ENCODE results near the gene RCSD1. TPM values are rescaled to one million over a fixed set of nuclear protein-coding genes. Genes with fewer than 3 reads are reported as not detected.

The RCSD1 gene
- total and polyA plus RNA-seq, 2 of the 4 experiments (the other 2 are of a cell fraction) = 0.03 TPM; not detected in 1

DNA sequence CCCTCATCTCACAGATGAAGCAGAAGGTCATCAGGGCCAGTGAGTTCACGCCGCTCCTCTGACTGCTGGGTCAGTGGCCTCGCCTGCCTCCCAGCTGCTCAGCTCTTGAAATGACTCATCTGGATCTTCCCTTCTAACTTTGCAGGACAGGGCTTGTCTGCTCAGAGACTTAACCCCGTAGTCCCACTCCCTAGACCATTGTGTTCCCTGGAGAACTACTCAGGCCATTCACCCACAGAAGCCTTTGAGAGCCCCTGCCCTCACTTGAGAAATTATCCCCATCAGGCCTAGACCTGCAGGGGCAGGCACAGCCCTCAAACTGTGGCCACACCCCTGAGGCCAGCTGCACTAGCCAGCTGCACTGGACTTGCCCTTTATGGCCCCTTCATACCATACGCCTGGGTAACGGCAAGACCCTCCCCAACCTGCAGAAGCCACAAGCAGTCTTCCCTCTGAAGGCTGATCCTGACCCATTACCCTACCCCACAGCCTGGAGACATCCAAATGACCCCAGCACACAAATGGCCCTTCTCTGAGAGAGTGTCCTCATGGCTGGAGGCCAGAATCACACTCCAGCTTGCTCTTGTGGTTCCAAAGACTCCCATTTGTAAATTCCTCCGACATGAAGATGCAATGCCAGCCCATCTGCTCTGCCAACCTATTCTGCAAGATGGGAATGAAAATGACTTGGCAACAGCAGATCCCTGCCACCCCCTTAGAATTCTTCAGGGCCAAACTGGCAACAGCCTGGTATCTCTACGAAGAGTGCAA lies 33.2 kb downstream of the RCSD1 start:
- peaks cover 12% of the 10 kb centered on the region for H3K4me1 ChIP-seq (ENCODE audit: control insufficient read depth, insufficient read depth, low read length)
- no peak overlapping the region for H2AK5ac ChIP-seq (ENCODE audit: low read depth, low read length)
- no peak overlapping the region for H3K4ac ChIP-seq (ENCODE audit: low read depth, low read length)
- ATAC-seq (ENCODE audit: low read depth) (peak; percentile 82), DNase-seq (peak; percentile 47)
- H3K9ac ChIP-seq (ENCODE audit: low read depth, low read length) = no peak overlapping the region
- H3K79me1 ChIP-seq (ENCODE audit: low read depth in 1 of 2, low read length in 2 of 2) = no peaks in the 10 kb centered on the region
- no peak overlapping the region for H2BK15ac ChIP-seq (ENCODE audit: low read depth, low read length)
- no peak overlapping the region for H3K23ac ChIP-seq (ENCODE audit: low read depth, low read length)
- H4K20me1 ChIP-seq (ENCODE audit: insufficient read depth, low read length) = no peaks in the 10 kb centered on the region
- H3K27me3 ChIP-seq (ENCODE audit: control insufficient read depth, insufficient read depth, low read length) = peaks cover under 1% of the 10 kb centered on the region
- WGBS, 2 experiments (ENCODE audit: extremely low coverage in 2 of 2, insufficient read length in 1 of 2) = 31% methylated on average over 6 of the region's 8 CpGs; no CpG with 5 or more reads in 1 of the 2 experiments
- H2BK20ac ChIP-seq (ENCODE audit: low read depth, low read length) = no peak overlapping the region
- H3K9me3 ChIP-seq (ENCODE audit: control insufficient read depth, insufficient read depth, low read length) = no peaks in the 10 kb centered on the region
- H3K9me1 ChIP-seq (ENCODE audit: insufficient read depth, low read length) = peaks cover 8% of the 10 kb centered on the region; the same call in 1 of the 2 replicates
- dilution Hi-C loops (cut with HindIII; ENCODE audit: low sequenced_read_pairs, unreplicated experiment) (no loop called here), intact Hi-C loops (cut with micrococcal nuclease) (no loop called here), in situ Hi-C loops (cut with MboI; ENCODE audit: low sequenced_read_pairs) (no loop called here)
- CTCF ChIA-PET = interaction anchor here (0.7 kb wide), 1 partner anchor 135 kb away, joined by 4 read pairs; no protein-coding TSS in a partner anchor
- H2BK5ac ChIP-seq (ENCODE audit: low read depth, low read length, poor library complexity, severe bottlenecking) = no peak overlapping the region
- H3K27ac ChIP-seq (ENCODE audit: insufficient read depth, low read length) = no peak overlapping the region
- no TSS peak for BruUV-seq (replicated peaks)
- no peak overlapping the region for H3K56ac ChIP-seq (ENCODE audit: extremely low read depth, insufficient read depth, low read length)
- H4K5ac ChIP-seq (ENCODE audit: low read depth, low read length) = no peak overlapping the region
- no peak overlapping the region for H2BK120ac ChIP-seq (ENCODE audit: low read depth, low read length)
- H3K4me2 ChIP-seq (ENCODE audit: low read depth, low read length) = no peak overlapping the region
- POLR2A ChIA-PET (ENCODE audit: unreplicated experiment) = no interaction called here
- TF ChIP-seq FOS (IDR thresholded peaks at IDR 0.05; ENCODE audit: low read depth, low read length) (peak; percentile 7; the same call in 1 of the 2 replicates), SMC3 (IDR thresholded peaks at IDR 0.05; ENCODE audit: low read depth, low read length) (no peak)
- no peak overlapping the region for H3K4me3 ChIP-seq (ENCODE audit: insufficient read depth, low read depth, low read length)
- H3K18ac ChIP-seq (ENCODE audit: low read depth, low read length) = no peak overlapping the region
- H2AFZ ChIP-seq (replicated peaks; ENCODE audit: low read length, poor library complexity) = peak overlapping the region; percentile 53
- no peaks in the 10 kb centered on the region for H3K36me3 ChIP-seq (ENCODE audit: control insufficient read depth, insufficient read depth, low read length)
- no peak overlapping the region for H4K91ac ChIP-seq (ENCODE audit: insufficient read depth, low read depth, low read length)
- no peak overlapping the region for H2AK9ac ChIP-seq (replicated peaks; ENCODE audit: low read depth, low read length, poor library complexity)
- H3K14ac ChIP-seq (replicated peaks; ENCODE audit: low read depth, low read length) = no peak overlapping the region
- H4K8ac ChIP-seq (ENCODE audit: low read depth in 2 of 2, low read length in 2 of 2) = no peak overlapping the region

All from IMR-90 (cell line).